K562 (cell line): ENCODE data around the gene CCR7. TPM values are rescaled to one million over a fixed set of nuclear protein-coding genes. Genes with fewer than 3 reads are reported as not detected.

Source experiments
- ATAC-seq: fragments of 200-7000 bp; cut with Tn5 transposase; 3 replicates; pipeline ENCODE4 v1.9.1; 2020; ENCODE audit warnings: moderate library complexity
- BruUV-seq: library from RNA; stranded (reverse); fragments of 400-500 nt; replicated peaks from 2 replicates; lab custom pipeline; 2021; lab: Mats Ljungman, UMichigan
- CTCF ChIA-PET: fragments of 300-600 bp; formaldehyde crosslinking; extraction: SDS; loops from one replicate; lab custom pipeline; 2021; ENCODE audit warnings: low intra/inter-chr PET ratio; lab: Yijun Ruan, JAX
- POLR2A ChIA-PET: fragments of 300-600, 350-650 bp; sonication (Branson Sonifier 250); formaldehyde crosslinking; extraction: SDS; loops from one replicate; lab custom pipeline; 2021; ENCODE audit warnings: antibody characterized with exemption, inconsistent platforms; lab: Yijun Ruan, JAX
- DNase-seq, 4 experiments: peaks; one replicate each; pipeline versions ENCODE4 v3.0.0 to v3.0.0-alpha.2; 2011 to 2018; ENCODE audit warnings: low spot score in 3 of 4, mixed read lengths in 3 of 4; ENCODE audit errors: extremely low read depth in 1 of 4
- FAIRE-seq: peaks from 2 replicates; lab custom pipeline; 2011; peaks lifted over from hg19 to GRCh38; lab: Jason Lieb, UNC
- H2AFZ ChIP-seq: 2 replicates; pipeline ENCODE4 v1.6.0; 2011; ENCODE audit warnings: low read depth, low read length, control low read depth, inconsistent platforms
- H3K27ac ChIP-seq: fragments of 200-600 bp; 3 replicates; pipeline ENCODE4 v1.8.0; 2011; ENCODE audit warnings: low read depth, mild to moderate bottlenecking, control low read depth, inconsistent platforms, low read length, moderate library complexity, mixed read lengths; ENCODE audit errors: extremely low read depth
- H3K27me3 ChIP-seq, 2 experiments: fragments of 300-600 bp in 1 of 2; 2 replicates in 1 of 2; 3 replicates in 1 of 2; pipeline versions ENCODE4 v1.6.0 to v1.8.0; 2011; ENCODE audit warnings: inconsistent platforms in 2 of 2, low read length in 2 of 2, mild to moderate bottlenecking in 1 of 2, mixed read lengths in 1 of 2, moderate library complexity in 1 of 2; ENCODE audit not compliant: control insufficient read depth in 2 of 2, insufficient read depth in 2 of 2
- H3K36me3 ChIP-seq: fragments of 300-600 bp; 3 replicates; pipeline ENCODE4 v1.8.0; 2011; ENCODE audit warnings: mild to moderate bottlenecking, low read length, inconsistent platforms; ENCODE audit not compliant: control insufficient read depth, insufficient read depth
- H3K4me1 ChIP-seq, 2 experiments: fragments of 200-600 bp in 1 of 2; replicated peaks in 1 of 2; 2 replicates in 1 of 2; 3 replicates in 1 of 2; pipeline versions ENCODE4 v1.5.1 to v1.8.0; 2011; ENCODE audit warnings: inconsistent platforms in 2 of 2, low read length in 2 of 2, mild to moderate bottlenecking in 1 of 2, mixed read lengths in 1 of 2, moderate library complexity in 1 of 2; ENCODE audit not compliant: control insufficient read depth in 2 of 2, insufficient read depth in 2 of 2
- H3K4me2 ChIP-seq: 2 replicates; pipeline ENCODE4 v1.6.1; 2011; ENCODE audit warnings: low read length, control low read depth, inconsistent platforms, mixed read lengths; ENCODE audit not compliant: insufficient read depth
- H3K4me3 ChIP-seq: fragments of 200-600 bp; sonication (generic), shearing (Covaris generic); 2 replicates; pipeline ENCODE4 v1.5.1; 2016; ENCODE audit warnings: control low read depth, inconsistent platforms
- H3K79me2 ChIP-seq: fragments of 200-600 bp; 3 replicates; pipeline ENCODE4 v1.8.0; 2011; ENCODE audit warnings: low read length, inconsistent platforms; ENCODE audit not compliant: control insufficient read depth, insufficient read depth
- H3K9ac ChIP-seq, 2 experiments: 2 replicates each; pipeline versions ENCODE4 v1.6.0 to v1.6.1; 2011; ENCODE audit warnings: low read depth in 2 of 2, low read length in 2 of 2, control low read depth in 1 of 2, inconsistent platforms in 1 of 2, mild to moderate bottlenecking in 1 of 2, mixed read lengths in 1 of 2; ENCODE audit not compliant: insufficient read depth in 1 of 2
- H3K9me1 ChIP-seq: one replicate; pipeline ENCODE4 v1.6.0; 2011; ENCODE audit warnings: inconsistent platforms, mild to moderate bottlenecking, low read length, moderate library complexity; ENCODE audit not compliant: control insufficient read depth, insufficient read depth
- H3K9me3 ChIP-seq: replicated peaks from 2 replicates; pipeline ENCODE4 v1.5.1; 2011; ENCODE audit warnings: low read depth, low read length, inconsistent platforms; ENCODE audit not compliant: control insufficient read depth, insufficient read depth
- H4K20me1 ChIP-seq: replicated peaks from 2 replicates; pipeline ENCODE4 v1.6.1; 2011; ENCODE audit warnings: low read length, inconsistent platforms, mixed read lengths; ENCODE audit not compliant: control insufficient read depth, insufficient read depth
- DEAF1 ChIP-seq: fragments of 450-650 bp; formaldehyde crosslinking; IDR thresholded peaks from 2 replicates; pipeline ENCODE4 v1.4.0; 2020; ENCODE audit warnings: mild to moderate bottlenecking, moderate library complexity
- FOXP4 ChIP-seq: sonication (generic); formaldehyde crosslinking; IDR thresholded peaks from 2 replicates; pipeline ENCODE4 v1.8.0; 2022; ENCODE audit warnings: mild to moderate bottlenecking, missing genetic modification reagents, borderline replicate concordance
- HINFP ChIP-seq: fragments of 450-650 bp; conservative IDR thresholded peaks from 2 replicates; pipeline ENCODE4 v1.6.1; 2016; ENCODE audit warnings: missing genetic modification characterization, low read depth, mild to moderate bottlenecking, control low read depth, missing compliant biosample characterization
- LEF1 ChIP-seq: fragments of 450-650 bp; IDR thresholded peaks from 2 replicates; pipeline ENCODE4 v1.6.1; 2016; ENCODE audit warnings: mild to moderate bottlenecking
- MAZ ChIP-seq, 2 experiments: fragments of 450-650 bp in 1 of 2; sonication (generic) in 1 of 2; formaldehyde crosslinking; IDR thresholded peaks in 1 of 2; conservative IDR thresholded peaks in 1 of 2; 2 replicates each; pipeline versions ENCODE4 v1.4.0 to v1.5.0; 2020; ENCODE audit warnings: mild to moderate bottlenecking in 1 of 2, missing genetic modification reagents in 1 of 2
- NR4A1 ChIP-seq, 2 experiments: fragments of 250-450 bp in 1 of 2; fragments of 450-650 bp in 1 of 2; sonication (Bioruptor Pico) in 1 of 2; IDR thresholded peaks; 2 replicates each; pipeline versions ENCODE4 v1.4.0 to v1.6.1; 2016 to 2020; ENCODE audit warnings: mild to moderate bottlenecking in 2 of 2, missing compliant biosample characterization in 1 of 2, missing genetic modification characterization in 1 of 2, moderate library complexity in 1 of 2
- WGBS: fragments of 100-300 bp; shearing (Covaris generic); methylation state at CpG from one replicate; pipeline ENCODE4 v1.1.6; 2016; ENCODE audit warnings: low coverage, mixed read lengths; ENCODE audit not compliant: insufficient coverage; ENCODE audit errors: missing lambda C conversion rate; 5-methylcytosine and 5-hydroxymethylcytosine counted together
- in situ Hi-C: fragments of 300-500 bp; cut with MboI; formaldehyde crosslinking; loops from 4 replicates; pipeline ENCODE4 v1.15.0; 2018; ENCODE audit warnings: inconsistent platforms, mixed read lengths
- intact Hi-C: fragments of 100-400 bp; cut with micrococcal nuclease; formaldehyde crosslinking; loops from 2 replicates; pipeline ENCODE4 v1.14.2; 2022
- polyA plus RNA-seq, 8 experiments: library from polyadenylated mRNA; depleted of rRNA in 4 of 8; stranded (reverse) in 5 of 8; unstranded in 3 of 8; fragments of >200 nt; fragmentation: Nextera tagmentation in 2 of 8; fragmentation: Illumina TruSeq in 1 of 8; extraction: Ambion mirVana in 2 of 8; extraction: Trizol in 1 of 8; gene quantifications; 2 replicates each; pipeline versions ENCODE4 v1.2.1 to v1.2.3, GENCODE V29; 2011 to 2014; ENCODE audit warnings: inconsistent platforms in 1 of 8, missing spikeins in 1 of 8
- total RNA-seq, 7 experiments: library from RNA; depleted of rRNA in 6 of 7; stranded (reverse); fragments of >200 nt in 6 of 7; fragmentation: Illumina TruSeq in 2 of 7; extraction: Trizol in 2 of 7; gene quantifications; 2 replicates each; pipeline versions ENCODE4 v1.2.1 to v1.2.3, GENCODE V29; 2011 to 2021; ENCODE audit warnings: low replicate concordance in 1 of 7
- TF ChIP-seq, protein P1 (sequence below): fragments of 450-650 bp; formaldehyde crosslinking; IDR thresholded peaks from 2 replicates; pipeline ENCODE4 v1.4.0; 2022; ENCODE audit warnings: mild to moderate bottlenecking, moderate library complexity

CCR7 gene
- total and polyA plus RNA-seq, 9 of the 15 experiments (the other 6 are each of a cell fraction or from before 2014, with no cell fraction given), result 0.14 to 1.4 (median 0.56) TPM

DNA sequence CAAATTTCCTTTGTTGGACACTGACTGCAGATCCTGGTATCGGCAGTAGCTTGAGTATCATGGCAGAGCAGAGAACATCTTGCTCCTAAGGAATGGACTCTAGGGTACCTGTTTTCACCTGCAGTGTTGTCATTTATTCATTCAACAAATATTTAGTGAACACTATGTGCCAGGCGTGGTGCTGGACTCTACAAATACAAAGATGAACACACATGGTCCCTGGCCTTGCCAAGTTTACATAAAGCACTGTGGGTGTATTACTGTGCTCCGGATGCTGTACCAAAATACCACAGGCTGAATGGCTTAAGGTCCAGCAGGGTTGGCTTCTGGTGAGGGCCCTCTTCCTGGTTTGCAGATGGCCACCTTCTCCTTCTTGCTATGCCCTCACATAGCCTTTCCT lies 14.2 kb upstream of the CCR7 start:
- Histone ChIP-seq H3K36me3 (no peaks in the 10 kb centered on the region), H2AFZ (no peak overlapping the region), H3K4me3 (no peak overlapping the region), H3K9me3 (no peaks in the 10 kb centered on the region), H3K9ac (no peak overlapping the region), H3K9me1 (no peaks in the 10 kb centered on the region), H3K27me3 (peaks cover 0 to 7% of the 10 kb centered on the region in 2 experiments; a peak in 2 of 5 replicates), H3K27ac (no peak overlapping the region), H3K4me1 (no peaks in the 10 kb centered on the region), H3K79me2 (no peaks in the 10 kb centered on the region), H4K20me1 (no peaks in the 10 kb centered on the region), H3K4me2 (no peak overlapping the region)
- no TSS peak for BruUV-seq
- ChIA-PET CTCF (interaction anchor here (0.7 kb wide), 1 partner anchor 41 kb away, joined by 3 read pairs; no protein-coding TSS in a partner anchor), POLR2A (no interaction called here)
- FAIRE-seq (no peak), ATAC-seq (no peak), DNase-seq (no peak)
- WGBS, result 8% methylated on average over 3 of the region's 3 CpGs
- in situ Hi-C loops (no loop called here), intact Hi-C loops (no loop called here)
- no peak for TF ChIP-seq NR4A1 (CRISPR knock-in tag; IDR thresholded peaks at IDR 0.05)
- no peak for TF ChIP-seq NR4A1 (tag; IDR thresholded peaks at IDR 0.05)

DNA sequence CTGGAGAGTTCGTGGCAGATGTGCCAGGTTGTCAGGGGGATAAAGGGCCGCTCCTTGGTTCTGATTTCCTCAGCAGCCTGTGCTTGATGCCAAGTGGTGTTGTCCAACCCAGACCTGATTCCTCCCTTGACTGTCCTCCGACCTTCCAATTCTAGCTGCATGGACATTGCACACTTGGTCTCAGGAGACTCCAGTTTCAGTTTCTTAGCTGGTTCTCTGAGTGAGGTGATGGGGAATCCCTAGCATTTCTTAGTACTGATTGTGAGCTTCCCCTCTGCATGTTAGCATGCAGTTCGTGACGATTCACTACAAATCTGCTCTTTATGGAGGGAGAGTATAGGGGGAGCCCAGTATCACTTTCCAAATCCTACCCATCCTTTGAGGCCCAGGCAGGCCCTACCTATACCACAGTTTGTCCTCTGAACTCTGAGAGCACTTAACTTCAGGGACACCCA lies 12.4 kb upstream of the CCR7 start:
- ATAC-seq, result no peak
- no peaks in the 10 kb centered on the region for H3K9me1 ChIP-seq
- CTCF ChIA-PET, result no interaction called here

More for the DNA sequence above, 12.4 kb upstream of the CCR7 start:
- Histone ChIP-seq H3K27ac (no peak overlapping the region), H3K79me2 (no peaks in the 10 kb centered on the region), H3K4me1 (no peaks in the 10 kb centered on the region), H3K4me3 (no peak overlapping the region), H3K27me3 (peaks cover 0 to 6% of the 10 kb centered on the region in 2 experiments; a peak in 2 of 5 replicates), H3K4me2 (no peak overlapping the region), H4K20me1 (no peaks in the 10 kb centered on the region), H2AFZ (no peak overlapping the region), H3K9me3 (no peaks in the 10 kb centered on the region)
- no peak for DNase-seq
- BruUV-seq, result no TSS peak
- POLR2A ChIA-PET, result interaction anchor here (1.0 to 1.6 kb wide), 2 partner anchors 10 to 17 kb away, joined by 4 read pairs; no protein-coding TSS in a partner anchor
- no peak for FAIRE-seq
- no peak for TF ChIP-seq FOXP4
- no peak for TF ChIP-seq LEF1
- TF ChIP-seq MAZ (CRISPR knock-in tag; conservative IDR thresholded peaks at IDR 0.05 in 1 of 2, IDR thresholded peaks at IDR 0.05 in 1 of 2), result no peak
- TF ChIP-seq HINFP (tag), result no peak
- TF ChIP-seq DEAF1 (CRISPR knock-in tag), result no peak
- TF ChIP-seq, protein P1, sequence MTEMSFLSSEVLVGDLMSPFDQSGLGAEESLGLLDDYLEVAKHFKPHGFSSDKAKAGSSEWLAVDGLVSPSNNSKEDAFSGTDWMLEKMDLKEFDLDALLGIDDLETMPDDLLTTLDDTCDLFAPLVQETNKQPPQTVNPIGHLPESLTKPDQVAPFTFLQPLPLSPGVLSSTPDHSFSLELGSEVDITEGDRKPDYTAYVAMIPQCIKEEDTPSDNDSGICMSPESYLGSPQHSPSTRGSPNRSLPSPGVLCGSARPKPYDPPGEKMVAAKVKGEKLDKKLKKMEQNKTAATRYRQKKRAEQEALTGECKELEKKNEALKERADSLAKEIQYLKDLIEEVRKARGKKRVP (CRISPR knock-in tag), result no peak
- TF ChIP-seq, all 486 proteins: peak for 0
- H3K9ac ChIP-seq, result no peak overlapping the region
- intact Hi-C loops (no loop called here), in situ Hi-C loops (no loop called here)
- WGBS, result 0% methylated on average over 5 of the region's 5 CpGs
- H3K36me3 ChIP-seq, result no peaks in the 10 kb centered on the region
